BE2C (cell line): ENCODE results near the gene BAIAP2L2.

ENCODE experiments used
- DNase-seq: peaks from one replicate; pipeline ENCODE4 v3.0.0-alpha.2; 2020
- H3K27me3 ChIP-seq: fragments of 250-450 bp; sonication (Bioruptor Pico); 2 replicates; pipeline ENCODE4 v1.5.1; 2020; ENCODE audit warnings: mild to moderate bottlenecking
- H3K36me3 ChIP-seq: fragments of 250-450 bp; sonication (Bioruptor Pico); 2 replicates; pipeline ENCODE4 v1.5.1; 2020; ENCODE audit warnings: mild to moderate bottlenecking
- H3K4me1 ChIP-seq: fragments of 250-450 bp; sonication (Bioruptor Pico); 2 replicates; pipeline ENCODE4 v1.5.1; 2020
- H3K4me3 ChIP-seq: 2 replicates; pipeline ENCODE4 v1.5.1; 2011; ENCODE audit warnings: low read depth, low read length
- H3K9me3 ChIP-seq: fragments of 250-450 bp; sonication (Bioruptor Pico); 2 replicates; pipeline ENCODE4 v1.5.1; 2020
- CTCF ChIP-seq: IDR thresholded peaks from 2 replicates; pipeline ENCODE4 v1.5.1; 2012; ENCODE audit warnings: mild to moderate bottlenecking, low read depth, low read length

Gene BAIAP2L2

GRCh38 chr22:38046070-38046748 is 64.3 kb downstream of the BAIAP2L2 start:
- no peak for TF ChIP-seq CTCF
- H3K36me3 ChIP-seq = no peaks in the 10 kb centered on the region
- H3K4me3 ChIP-seq = no peak overlapping the region
- no peaks in the 10 kb centered on the region for H3K27me3 ChIP-seq
- H3K9me3 ChIP-seq = no peaks in the 10 kb centered on the region
- H3K4me1 ChIP-seq = no peaks in the 10 kb centered on the region
- no peak for DNase-seq

- Histone ChIP-seq H3K4me1 (no peaks in the 10 kb centered on the region), H3K9me3 (no peaks in the 10 kb centered on the region), H3K36me3 (no peaks in the 10 kb centered on the region), H3K4me3 (no peak overlapping the region), H3K27me3 (no peaks in the 10 kb centered on the region)
- no peak for TF ChIP-seq CTCF
- no peak for DNase-seq
Observed at GRCh38 chr22:38043151-38044039, 67.1 kb downstream of the BAIAP2L2 start.

- Histone ChIP-seq H3K4me1 (no peaks in the 10 kb centered on the region), H3K9me3 (no peaks in the 10 kb centered on the region), H3K27me3 (no peaks in the 10 kb centered on the region), H3K4me3 (no peak overlapping the region), H3K36me3 (no peaks in the 10 kb centered on the region)
- no peak for DNase-seq
- no peak for TF ChIP-seq CTCF
Observed at GRCh38 chr22:38042488-38042790, 68.0 kb downstream of the BAIAP2L2 start.

- H3K4me1 ChIP-seq = no peaks in the 10 kb centered on the region
- no peak overlapping the region for H3K4me3 ChIP-seq
- DNase-seq = no peak
- H3K27me3 ChIP-seq = no peaks in the 10 kb centered on the region
- no peaks in the 10 kb centered on the region for H3K9me3 ChIP-seq
- TF ChIP-seq CTCF = no peak
- no peaks in the 10 kb centered on the region for H3K36me3 ChIP-seq
Observed at GRCh38 chr22:38041760-38042487, 68.6 kb downstream of the BAIAP2L2 start.

GRCh38 chr22:38040953-38041759 is 69.3 kb downstream of the BAIAP2L2 start:
- DNase-seq = no peak
- Histone ChIP-seq H3K27me3 (no peaks in the 10 kb centered on the region), H3K9me3 (no peaks in the 10 kb centered on the region), H3K36me3 (no peaks in the 10 kb centered on the region), H3K4me3 (no peak overlapping the region), H3K4me1 (no peaks in the 10 kb centered on the region)
- no peak for TF ChIP-seq CTCF
